Osteocyte (in vitro differentiated cells): ENCODE data around the gene ZCCHC24. TPM values are rescaled to one million over a fixed set of nuclear protein-coding genes. Genes with fewer than 3 reads are reported as not detected.
A peak's percentile ranks its signal among the peaks of the same experiment; 100 is the strongest.
"Not testable (repeated sequence)": the region's sequence is repeated elsewhere in the genome, so short reads cannot be mapped to it uniquely, and the experiment has no call there.

Experiments used
- DNase-seq: peaks from one replicate; pipeline ENCODE4 v3.0.0; 2021; ENCODE audit warnings: mixed read lengths; ENCODE audit not compliant: unreplicated experiment; ENCODE audit errors: extremely low spot score
- H3K27ac Mint-ChIP-seq: one replicate; pipeline ENCODE4 v1.8.0; 2021; ENCODE audit warnings: mild to moderate bottlenecking, mixed read lengths; ENCODE audit not compliant: unreplicated experiment
- H3K27me3 Mint-ChIP-seq: one replicate; pipeline ENCODE4 v1.8.0; 2021; ENCODE audit warnings: mixed read lengths; ENCODE audit not compliant: unreplicated experiment
- H3K36me3 Mint-ChIP-seq: one replicate; pipeline ENCODE4 v1.8.0; 2021; ENCODE audit warnings: mixed read lengths; ENCODE audit not compliant: unreplicated experiment
- H3K4me1 Mint-ChIP-seq: one replicate; pipeline ENCODE4 v1.8.0; 2021; ENCODE audit warnings: mixed read lengths; ENCODE audit not compliant: unreplicated experiment
- H3K4me3 Mint-ChIP-seq: one replicate; pipeline ENCODE4 v1.8.0; 2021; ENCODE audit warnings: mild to moderate bottlenecking, moderate library complexity, mixed read lengths; ENCODE audit not compliant: unreplicated experiment
- H3K9me3 Mint-ChIP-seq: one replicate; pipeline ENCODE4 v1.8.0; 2021; ENCODE audit warnings: mixed read lengths; ENCODE audit not compliant: unreplicated experiment
- total RNA-seq: library from RNA; stranded (reverse); gene quantifications from 2 replicates; pipeline ENCODE4 v1.2.1, GENCODE V29; 2021
- TF ChIP-seq, protein P1 (sequence below): fragments of 200-600 bp; sonication (generic); IDR thresholded peaks from 2 replicates; pipeline ENCODE4 v1.5.0; 2021; ENCODE audit warnings: antibody characterized with exemption, mild to moderate bottlenecking, moderate library complexity

The ZCCHC24 gene
- total RNA-seq, 1 donor from 2014 or later: 88.3 TPM

DNA sequence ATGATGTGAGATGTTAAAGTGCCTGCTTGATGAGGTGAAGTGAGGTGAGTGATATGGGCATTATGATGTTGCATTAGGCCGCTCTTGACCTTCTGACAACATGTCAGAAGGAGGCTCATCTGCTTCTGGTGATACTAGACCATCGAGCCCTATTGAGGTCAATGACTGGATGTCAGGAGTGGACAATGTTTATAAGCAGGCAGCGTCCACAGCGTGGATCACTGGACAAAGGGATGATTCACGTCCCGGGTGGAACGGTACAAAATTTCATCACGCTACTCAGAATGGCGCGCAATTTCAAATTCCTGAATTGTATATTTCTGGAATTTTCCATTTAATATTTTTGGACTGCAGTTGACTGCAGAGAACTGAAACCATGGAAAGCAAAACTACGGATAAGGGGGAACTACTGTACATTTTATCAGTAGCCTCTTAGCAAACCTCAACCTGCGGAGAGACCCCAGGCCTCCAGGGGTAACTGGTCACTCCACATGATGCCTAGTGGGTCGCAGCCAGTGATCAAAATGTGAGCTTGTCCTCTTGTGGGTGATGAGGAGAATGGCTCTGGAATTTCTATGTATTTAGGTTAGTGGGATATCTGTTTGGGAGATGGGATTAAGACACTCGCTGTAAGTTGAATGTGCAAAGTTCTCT lies 5.7 kb upstream of the ZCCHC24 start:
- H3K27me3 Mint-ChIP-seq: peaks cover 4% of the 10 kb centered on the region
- H3K36me3 Mint-ChIP-seq: no peaks in the 10 kb centered on the region
- no peaks in the 10 kb centered on the region for H3K9me3 Mint-ChIP-seq
- DNase-seq: no peak
- TF ChIP-seq, protein P1, sequence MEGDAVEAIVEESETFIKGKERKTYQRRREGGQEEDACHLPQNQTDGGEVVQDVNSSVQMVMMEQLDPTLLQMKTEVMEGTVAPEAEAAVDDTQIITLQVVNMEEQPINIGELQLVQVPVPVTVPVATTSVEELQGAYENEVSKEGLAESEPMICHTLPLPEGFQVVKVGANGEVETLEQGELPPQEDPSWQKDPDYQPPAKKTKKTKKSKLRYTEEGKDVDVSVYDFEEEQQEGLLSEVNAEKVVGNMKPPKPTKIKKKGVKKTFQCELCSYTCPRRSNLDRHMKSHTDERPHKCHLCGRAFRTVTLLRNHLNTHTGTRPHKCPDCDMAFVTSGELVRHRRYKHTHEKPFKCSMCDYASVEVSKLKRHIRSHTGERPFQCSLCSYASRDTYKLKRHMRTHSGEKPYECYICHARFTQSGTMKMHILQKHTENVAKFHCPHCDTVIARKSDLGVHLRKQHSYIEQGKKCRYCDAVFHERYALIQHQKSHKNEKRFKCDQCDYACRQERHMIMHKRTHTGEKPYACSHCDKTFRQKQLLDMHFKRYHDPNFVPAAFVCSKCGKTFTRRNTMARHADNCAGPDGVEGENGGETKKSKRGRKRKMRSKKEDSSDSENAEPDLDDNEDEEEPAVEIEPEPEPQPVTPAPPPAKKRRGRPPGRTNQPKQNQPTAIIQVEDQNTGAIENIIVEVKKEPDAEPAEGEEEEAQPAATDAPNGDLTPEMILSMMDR: no peak
- no peak overlapping the region for H3K4me3 Mint-ChIP-seq
- H3K4me1 Mint-ChIP-seq: peaks cover 25% of the 10 kb centered on the region
- H3K27ac Mint-ChIP-seq: no peak overlapping the region

DNA sequence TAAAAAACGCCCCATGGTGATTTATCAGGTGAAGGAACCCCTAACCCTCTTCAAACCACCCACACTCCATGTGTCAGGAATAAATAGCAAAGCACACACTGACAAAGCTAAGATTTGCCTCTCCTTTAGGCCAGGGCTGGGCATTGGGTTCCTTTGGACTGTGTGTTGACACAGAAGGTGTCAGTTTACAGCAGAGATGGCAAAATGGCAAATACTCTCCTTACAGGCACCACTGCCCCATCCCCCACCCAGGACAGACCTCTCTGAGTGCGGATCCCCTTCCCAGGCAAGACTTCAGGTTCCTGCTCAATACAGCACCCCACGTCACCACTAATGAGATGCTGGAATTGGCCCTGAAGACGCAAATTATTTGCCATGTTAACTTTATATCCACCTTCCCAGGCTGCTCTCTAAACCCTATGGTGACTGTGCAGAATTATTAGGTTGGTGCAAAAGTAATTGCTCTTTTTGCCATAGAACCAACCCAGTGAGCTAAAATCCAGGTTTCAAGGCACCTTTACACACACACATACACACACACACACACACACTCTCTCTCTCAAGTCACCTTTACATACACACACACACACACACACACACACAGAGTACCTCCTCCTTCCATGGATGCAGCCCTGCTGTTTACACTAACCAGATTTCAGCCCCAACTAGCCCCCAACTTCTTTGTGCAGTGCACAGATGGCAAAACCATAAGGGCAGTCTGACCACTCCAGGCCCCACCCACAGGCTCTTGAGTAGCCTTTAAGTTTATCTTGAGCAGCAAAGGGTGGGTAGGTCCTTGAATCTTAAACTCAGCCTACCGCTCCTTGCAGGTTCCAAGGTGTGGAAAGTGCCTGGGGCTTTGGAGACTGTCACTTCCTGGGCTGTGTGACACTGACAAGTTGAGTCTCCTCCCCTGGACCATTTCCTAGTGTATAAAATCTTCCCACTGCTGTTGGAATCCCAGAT lies 4.0 kb upstream of the ZCCHC24 start:
- no peaks in the 10 kb centered on the region for H3K9me3 Mint-ChIP-seq
- no peaks in the 10 kb centered on the region for H3K36me3 Mint-ChIP-seq
- H3K27me3 Mint-ChIP-seq: no peaks in the 10 kb centered on the region
- H3K4me1 Mint-ChIP-seq: peaks cover 26% of the 10 kb centered on the region
- H3K4me3 Mint-ChIP-seq: no peak overlapping the region
- DNase-seq: no peak
- peak overlapping the region; percentile 28 for H3K27ac Mint-ChIP-seq
- TF ChIP-seq, protein P1: no peak

DNA sequence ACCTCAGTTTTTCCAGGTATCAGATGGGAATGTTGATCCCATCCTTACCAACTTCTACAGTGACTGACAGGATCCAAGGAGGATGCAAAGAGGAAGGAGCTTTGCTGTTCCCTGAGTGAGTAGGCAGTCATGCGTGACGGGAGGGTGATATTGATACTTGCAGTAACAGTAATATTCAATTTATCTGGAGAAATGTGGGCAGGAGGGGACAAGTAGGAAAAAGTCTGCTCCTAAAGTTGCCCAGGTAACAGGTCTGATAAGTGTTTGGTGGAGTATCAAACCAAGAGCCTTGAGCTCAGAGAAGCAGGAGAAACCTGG lies 3.3 kb upstream of the ZCCHC24 start:
- DNase-seq: no peak
- Mint-ChIP-seq H3K27me3 (no peaks in the 10 kb centered on the region), H3K4me3 (no peak overlapping the region), H3K4me1 (peaks cover 32% of the 10 kb centered on the region), H3K27ac (no peak overlapping the region), H3K36me3 (peaks cover 2% of the 10 kb centered on the region), H3K9me3 (no peaks in the 10 kb centered on the region)
- TF ChIP-seq, protein P1: no peak

DNA sequence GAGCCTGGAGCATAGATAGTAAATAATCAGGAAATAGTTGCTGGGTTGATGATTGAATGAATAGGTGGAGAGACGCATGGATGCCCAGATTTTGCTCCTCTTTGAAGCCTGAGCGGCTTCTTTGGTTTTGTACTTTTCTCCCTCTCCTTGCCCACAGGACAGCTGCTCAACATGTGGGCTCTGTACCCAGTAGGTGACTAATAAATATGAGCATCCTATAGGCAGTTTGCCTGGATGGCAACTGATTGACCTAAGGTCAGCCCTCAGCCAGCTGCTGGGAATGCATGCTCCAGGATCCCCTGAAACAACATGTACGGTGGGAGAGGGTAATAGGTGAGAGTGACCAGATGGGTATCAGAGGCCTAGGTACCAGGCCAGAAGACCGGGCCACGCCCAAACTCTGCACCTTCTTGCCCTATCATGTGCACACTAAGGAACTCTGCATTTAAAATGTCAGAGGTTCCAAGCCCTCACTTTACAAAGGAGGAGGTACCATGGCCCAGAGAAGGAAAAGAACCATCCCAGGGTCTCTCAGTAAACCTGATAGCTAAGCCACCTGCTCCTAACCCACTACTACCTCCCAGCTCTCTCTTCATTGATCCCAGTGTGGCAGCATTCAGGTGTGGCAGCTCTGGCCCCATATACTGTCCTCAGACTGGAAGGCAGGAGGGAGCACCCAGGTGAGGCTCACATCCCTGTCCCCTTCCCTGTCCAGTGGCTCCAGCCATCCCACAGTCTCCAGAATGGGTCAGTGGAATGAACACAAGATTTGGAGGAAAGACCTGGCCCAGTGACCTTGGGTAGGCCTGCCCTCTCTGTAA lies 2.7 kb upstream of the ZCCHC24 start:
- H3K4me3 Mint-ChIP-seq: no peak overlapping the region
- TF ChIP-seq, protein P1: no peak
- H3K36me3 Mint-ChIP-seq: peaks cover 2% of the 10 kb centered on the region
- DNase-seq: no peak
- no peak overlapping the region for H3K27ac Mint-ChIP-seq
- H3K4me1 Mint-ChIP-seq: peaks cover 38% of the 10 kb centered on the region
- H3K9me3 Mint-ChIP-seq: no peaks in the 10 kb centered on the region
- no peaks in the 10 kb centered on the region for H3K27me3 Mint-ChIP-seq

GRCh38 chr10:79447249-79447648 lies 1.8 kb upstream of the ZCCHC24 start:
- Mint-ChIP-seq H3K4me3 (peak overlapping the region; percentile 79), H3K4me1 (peaks cover 47% of the 10 kb centered on the region)
- DNase-seq, H3K36me3 Mint-ChIP-seq, H3K27ac Mint-ChIP-seq, H3K27me3 Mint-ChIP-seq, H3K9me3 Mint-ChIP-seq: not testable (repeated sequence)
